PC-9 (cell line): ENCODE measurements around the gene P2RY8. TPM values are rescaled to one million over a fixed set of nuclear protein-coding genes. Genes with fewer than 3 reads are reported as not detected.

ENCODE experiments used
- BruUV-seq: library from RNA; stranded (reverse); fragments of 400-500 nt; replicated peaks from 2 replicates; lab custom pipeline; 2021; lab: Mats Ljungman, UMichigan
- CTCF ChIA-PET: fragments of 300-600 bp; sonication (Branson Sonifier 250); formaldehyde crosslinking; loops from one replicate; lab custom pipeline; 2022; ENCODE audit warnings: antibody characterized with exemption; lab: Charles Lee
- POLR2A ChIA-PET: fragments of 300-600 bp; sonication (Branson Sonifier 250); formaldehyde crosslinking; loops from one replicate; lab custom pipeline; 2022; ENCODE audit warnings: antibody characterized with exemption; ENCODE audit not compliant: unreplicated experiment; lab: Charles Lee
- DNase-seq, 2 experiments: peaks; one replicate each; pipeline versions ENCODE4 v3.0.0 to v3.0.0-alpha.2; 2015 to 2022; ENCODE audit warnings: mixed read lengths in 1 of 2
- H2AFZ ChIP-seq: fragments of 200-600 bp; sonication (generic); 2 replicates; pipeline ENCODE4 v1.8.1; 2017; ENCODE audit warnings: antibody characterized with exemption
- H3F3A ChIP-seq: fragments of 200-600 bp; sonication (generic); 2 replicates; pipeline ENCODE4 v1.8.1; 2017; ENCODE audit warnings: antibody characterized with exemption, mild to moderate bottlenecking, low read depth; ENCODE audit not compliant: insufficient read depth
- H3K27ac ChIP-seq: fragments of 200-600 bp; sonication (generic); 2 replicates; pipeline ENCODE4 v1.6.1; 2016; ENCODE audit warnings: mixed run types
- H3K27me3 ChIP-seq: fragments of 200-600 bp; sonication (generic); 2 replicates; pipeline ENCODE4 v1.6.1; 2016; ENCODE audit warnings: low read depth, mixed run types; ENCODE audit not compliant: insufficient read depth
- H3K36me3 ChIP-seq: fragments of 200-600 bp; sonication (generic); 2 replicates; pipeline ENCODE4 v1.6.1; 2016; ENCODE audit warnings: low read depth, mixed run types
- H3K4me1 ChIP-seq: fragments of 200-600 bp; sonication (generic); replicated peaks from 2 replicates; pipeline ENCODE4 v1.6.1; 2016; ENCODE audit warnings: mixed run types; ENCODE audit not compliant: insufficient read depth
- H3K4me2 ChIP-seq: fragments of 200-600 bp; sonication (generic); 2 replicates; pipeline ENCODE4 v1.6.1; 2017; ENCODE audit warnings: mixed run types
- H3K4me3 ChIP-seq: fragments of 200-600 bp; sonication (generic); 2 replicates; pipeline ENCODE4 v1.6.1; 2016; ENCODE audit warnings: mixed run types
- H3K79me2 ChIP-seq: fragments of 200-600 bp; sonication (generic); 2 replicates; pipeline ENCODE4 v1.6.1; 2017; ENCODE audit warnings: low read depth, mixed run types
- H3K9me2 ChIP-seq: fragments of 200-600 bp; sonication (generic); 2 replicates; pipeline ENCODE4 v1.8.1; 2017; ENCODE audit warnings: mild to moderate bottlenecking; ENCODE audit not compliant: insufficient read depth
- H3K9me3 ChIP-seq: fragments of 200-600 bp; sonication (generic); 2 replicates; pipeline ENCODE4 v1.8.1; 2016; ENCODE audit warnings: low read depth; ENCODE audit not compliant: insufficient read depth
- H4K20me1 ChIP-seq: fragments of 200-600 bp; sonication (generic); 2 replicates; pipeline ENCODE4 v1.8.1; 2017; ENCODE audit not compliant: insufficient read depth
- CTCF ChIP-seq: fragments of 200-600 bp; sonication (generic); conservative IDR thresholded peaks from 2 replicates; pipeline ENCODE4 v1.6.1; 2017; ENCODE audit warnings: mixed run types, antibody characterized with exemption, mild to moderate bottlenecking, moderate library complexity
- EZH2 ChIP-seq: fragments of 200-600 bp; sonication (generic); IDR thresholded peaks from 2 replicates; pipeline ENCODE4 v1.8.0; 2017; ENCODE audit warnings: antibody characterized with exemption, low read depth
- intact Hi-C: fragments of 100-400 bp; cut with micrococcal nuclease; formaldehyde crosslinking; loops from one replicate; pipeline ENCODE4 v1.10.0; 2022; ENCODE audit not compliant: unreplicated experiment
- total RNA-seq: library from RNA; stranded (reverse); gene quantifications from 2 replicates; pipeline ENCODE4 v1.2.3, GENCODE V29; 2021

Gene P2RY8
- total RNA-seq, 1 experiment from 2014 or later = not detected

GRCh38 chrX:1488141-1488540 lies 48.8 kb downstream of the P2RY8 start:
- H3K79me2 ChIP-seq = no peaks in the 10 kb centered on the region
- H2AFZ ChIP-seq = no peak overlapping the region
- H3K4me2 ChIP-seq = no peak overlapping the region
- H3K4me3 ChIP-seq = no peak overlapping the region
- peaks cover 4% of the 10 kb centered on the region; the same call in 1 of the 2 replicates for H3K9me3 ChIP-seq
- DNase-seq = no peak
- intact Hi-C loops = no loop called here
- POLR2A ChIA-PET = no interaction called here
- H4K20me1 ChIP-seq = no peaks in the 10 kb centered on the region
- H3K36me3 ChIP-seq = no peaks in the 10 kb centered on the region
- TF ChIP-seq EZH2 (no peak), CTCF (no peak)
- no peaks in the 10 kb centered on the region for H3F3A ChIP-seq
- H3K9me2 ChIP-seq = no peaks in the 10 kb centered on the region
- BruUV-seq = no TSS peak
- peaks cover 38% of the 10 kb centered on the region for H3K27me3 ChIP-seq
- no peak overlapping the region for H3K27ac ChIP-seq
- H3K4me1 ChIP-seq = no peaks in the 10 kb centered on the region
- CTCF ChIA-PET = no interaction called here

DNA sequence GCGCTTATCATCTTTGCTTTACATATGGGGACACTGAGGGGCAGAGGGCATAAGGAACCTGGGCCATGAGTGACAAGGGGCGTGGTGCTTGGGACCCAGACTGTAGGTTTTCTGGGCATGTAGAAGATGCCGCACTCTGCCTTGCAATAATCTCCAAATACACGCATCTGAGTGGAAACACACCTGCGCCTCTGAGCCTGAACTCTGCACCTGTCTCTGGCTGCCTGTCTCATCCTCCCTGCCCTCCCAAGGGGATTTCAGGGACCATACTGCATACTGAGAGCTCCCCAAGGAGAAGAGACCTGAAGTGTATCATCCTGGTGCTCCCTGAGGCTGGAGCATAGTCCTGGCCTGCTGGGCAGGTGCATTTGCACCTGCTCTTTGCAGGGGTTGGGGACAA lies 49.6 kb downstream of the P2RY8 start:
- intact Hi-C loops = no loop called here
- ChIA-PET CTCF (no interaction called here), POLR2A (no interaction called here)
- Histone ChIP-seq H4K20me1 (no peaks in the 10 kb centered on the region), H3K9me2 (no peaks in the 10 kb centered on the region), H3F3A (no peaks in the 10 kb centered on the region), H3K4me2 (0 out of 2 replicates have a peak overlapping the region, but pooled peaks have one; percentile 39), H3K27ac (no peak overlapping the region), H3K79me2 (no peaks in the 10 kb centered on the region), H3K36me3 (no peaks in the 10 kb centered on the region), H3K27me3 (peaks cover 38% of the 10 kb centered on the region), H3K9me3 (peaks cover 4% of the 10 kb centered on the region; the same call in 1 of the 2 replicates), H3K4me3 (no peak overlapping the region), H3K4me1 (no peaks in the 10 kb centered on the region), H2AFZ (no peak overlapping the region)
- BruUV-seq = no TSS peak
- no peak for TF ChIP-seq EZH2
- TF ChIP-seq CTCF = no peak
- DNase-seq = no peak

- Histone ChIP-seq H3F3A (no peaks in the 10 kb centered on the region), H4K20me1 (no peaks in the 10 kb centered on the region), H3K9me3 (peaks cover 4% of the 10 kb centered on the region; the same call in 1 of the 2 replicates), H3K4me3 (no peak overlapping the region), H3K36me3 (no peaks in the 10 kb centered on the region), H3K4me2 (peak overlapping the region; percentile 39), H3K4me1 (no peaks in the 10 kb centered on the region), H3K27me3 (peaks cover 38% of the 10 kb centered on the region), H3K79me2 (no peaks in the 10 kb centered on the region), H3K9me2 (no peaks in the 10 kb centered on the region), H2AFZ (0 out of 2 replicates have a peak overlapping the region, but pooled peaks have one; percentile 13), H3K27ac (no peak overlapping the region)
- ChIA-PET CTCF (no interaction called here), POLR2A (no interaction called here)
- TF ChIP-seq CTCF = no peak
- no peak for TF ChIP-seq EZH2
- no peak for DNase-seq
- BruUV-seq = no TSS peak
- intact Hi-C loops = no loop called here
Observed at GRCh38 chrX:1486749-1487361, 50.1 kb downstream of the P2RY8 start.
